ENCODE results near the gene HRH4.

GRCh38 chr18:24494586-24494985, 34.1 kb downstream of the HRH4 start:
- TF ChIP-seq POLR2AphosphoS5 (IDR thresholded peaks at IDR 0.05; ENCODE audit: low read depth, low read length) (no peak), TAF1 (IDR thresholded peaks at IDR 0.05; ENCODE audit: borderline replicate concordance, insufficient read depth, low read length) (no peak), SIN3A (IDR thresholded peaks at IDR 0.05; ENCODE audit: borderline replicate concordance, insufficient read depth, low read length) (no peak), REST (IDR thresholded peaks at IDR 0.05; ENCODE audit: insufficient read depth in 1 of 2, low read depth in 2 of 2, low read length in 2 of 2) (no peak), FOXP2 (optimal IDR thresholded peaks at IDR 0.05; ENCODE audit: borderline replicate concordance, extremely low read depth, extremely low read length, insufficient read depth) (no peak)
